Neural cell (in vitro differentiated cells): Measurements from ENCODE around the gene PAOX. TPM values are rescaled to one million over a fixed set of nuclear protein-coding genes. Genes with fewer than 3 reads are reported as not detected.

Experiments used
- H2AFZ ChIP-seq: fragments of 200-600, 300-800 bp; sonication (generic), shearing (Covaris generic); 2 replicates; pipeline ENCODE4 v1.6.0; 2014; ENCODE audit warnings: low read depth, mild to moderate bottlenecking, antibody characterized with exemption, low read length, moderate library complexity
- H3F3A ChIP-seq: fragments of 200-600 bp; shearing (Covaris generic); 2 replicates; pipeline ENCODE4 v1.6.1; 2016; ENCODE audit warnings: mild to moderate bottlenecking, moderate library complexity, mixed read lengths, antibody characterized with exemption, low read length; ENCODE audit not compliant: insufficient read depth, poor library complexity, severe bottlenecking
- H3K27ac ChIP-seq: fragments of 200-600, 300-800 bp; sonication (generic), shearing (Covaris generic); 2 replicates; pipeline ENCODE4 v1.5.1; 2014; ENCODE audit warnings: mild to moderate bottlenecking, low read length, moderate library complexity
- H3K27me3 ChIP-seq: fragments of 300-800, 200-600 bp; sonication (generic), shearing (Covaris generic); 2 replicates; pipeline ENCODE4 v1.6.0; 2014; ENCODE audit warnings: mild to moderate bottlenecking, low read depth, low read length, moderate library complexity; ENCODE audit not compliant: insufficient read depth
- H3K36me3 ChIP-seq: fragments of 300-800, 200-600 bp; sonication (generic), shearing (Covaris generic); 2 replicates; pipeline ENCODE4 v1.5.1; 2014; ENCODE audit warnings: mild to moderate bottlenecking, antibody characterized with exemption, low read length, moderate library complexity; ENCODE audit not compliant: insufficient read depth
- H3K4me2 ChIP-seq: fragments of 300-800, 200-600 bp; sonication (generic), shearing (Covaris generic); 2 replicates; pipeline ENCODE4 v1.6.0; 2014; ENCODE audit warnings: mild to moderate bottlenecking, low read length
- H3K4me3 ChIP-seq: fragments of 300-800, 200-600 bp; sonication (generic), shearing (Covaris generic); 2 replicates; pipeline ENCODE4 v1.5.1; 2014; ENCODE audit warnings: mild to moderate bottlenecking, low read length, moderate library complexity
- H3K79me2 ChIP-seq: fragments of 200-600 bp; shearing (Covaris generic); replicated peaks from 2 replicates; pipeline ENCODE4 v1.6.0; 2014; ENCODE audit warnings: mild to moderate bottlenecking, low read length, moderate library complexity; ENCODE audit not compliant: insufficient read depth
- H3K9ac ChIP-seq: fragments of 300-800, 200-600 bp; sonication (generic), shearing (Covaris generic); 2 replicates; pipeline ENCODE4 v1.6.1; 2016; ENCODE audit warnings: mild to moderate bottlenecking, low read length, mixed read lengths
- H3K9me2 ChIP-seq: fragments of 200-600 bp; shearing (Covaris generic); 2 replicates; pipeline ENCODE4 v1.6.1; 2016; ENCODE audit warnings: mild to moderate bottlenecking, low read length, mixed read lengths; ENCODE audit not compliant: insufficient read depth
- H3K9me3 ChIP-seq: fragments of 200-600, 300-800 bp; sonication (generic), shearing (Covaris generic); 2 replicates; pipeline ENCODE4 v1.6.1; 2016; ENCODE audit warnings: mild to moderate bottlenecking, mixed run types, low read length, moderate library complexity, mixed read lengths
- H4K20me1 ChIP-seq: fragments of 200-600 bp; shearing (Covaris generic); 2 replicates; pipeline ENCODE4 v1.6.1; 2016; ENCODE audit warnings: mild to moderate bottlenecking, mixed run types; ENCODE audit not compliant: insufficient read depth
- CTCF ChIP-seq: fragments of 450-650 bp; IDR thresholded peaks from 2 replicates; pipeline ENCODE4 v1.5.1; 2014; ENCODE audit warnings: antibody characterized with exemption, mild to moderate bottlenecking, moderate library complexity; ENCODE audit not compliant: poor library complexity, severe bottlenecking
- EP300 ChIP-seq: fragments of 450-650 bp; conservative IDR thresholded peaks from 2 replicates; pipeline ENCODE4 v1.6.1; 2014; ENCODE audit warnings: antibody characterized with exemption, mild to moderate bottlenecking, moderate library complexity; ENCODE audit not compliant: poor library complexity, severe bottlenecking
- EZH2 ChIP-seq: fragments of 200-600, 300-800 bp; shearing (Covaris generic), sonication (generic); IDR thresholded peaks from 2 replicates; pipeline ENCODE4 v1.6.1; 2014; ENCODE audit warnings: antibody characterized with exemption, low read length, borderline replicate concordance, mild to moderate bottlenecking; ENCODE audit not compliant: insufficient read depth, poor library complexity, severe bottlenecking
- MXI1 ChIP-seq: fragments of 450-650 bp; conservative IDR thresholded peaks from 2 replicates; pipeline ENCODE4 v1.6.1; 2014; ENCODE audit warnings: antibody characterized with exemption, mild to moderate bottlenecking; ENCODE audit not compliant: poor library complexity, severe bottlenecking
- POLR2AphosphoS5 ChIP-seq: IDR thresholded peaks from 2 replicates; pipeline ENCODE4 v1.6.1; 2012
- RAD21 ChIP-seq: fragments of 450-650 bp; conservative IDR thresholded peaks from 2 replicates; pipeline ENCODE4 v1.6.1; 2014; ENCODE audit warnings: antibody characterized with exemption, mild to moderate bottlenecking, moderate library complexity
- REST ChIP-seq: IDR thresholded peaks from 2 replicates; pipeline ENCODE4 v1.6.1; 2012; ENCODE audit warnings: borderline replicate concordance
- SMC3 ChIP-seq: fragments of 450-650 bp; conservative IDR thresholded peaks from 2 replicates; pipeline ENCODE4 v1.6.1; 2014; ENCODE audit warnings: antibody characterized with exemption, mild to moderate bottlenecking, moderate library complexity; ENCODE audit not compliant: poor library complexity
- TAF1 ChIP-seq: IDR thresholded peaks from 2 replicates; pipeline ENCODE4 v1.6.1; 2012; ENCODE audit warnings: low read depth
- polyA plus RNA-seq: library from polyadenylated mRNA; depleted of rRNA; stranded (reverse); fragments of >200 nt; gene quantifications from 2 replicates; pipeline ENCODE4 v1.2.3, GENCODE V29; 2014

The PAOX gene
- polyA plus RNA-seq, 1 donor from 2014 or later = 3.0 TPM

- Histone ChIP-seq H4K20me1 (no peaks in the 10 kb centered on the region), H3K36me3 (no peaks in the 10 kb centered on the region), H3K9me3 (no peaks in the 10 kb centered on the region), H3K9me2 (no peaks in the 10 kb centered on the region), H3K27ac (no peak overlapping the region), H3K9ac (no peak overlapping the region), H3F3A (no peaks in the 10 kb centered on the region), H3K4me3 (no peak overlapping the region), H3K27me3 (no peaks in the 10 kb centered on the region), H2AFZ (no peak overlapping the region), H3K4me2 (no peak overlapping the region), H3K79me2 (no peaks in the 10 kb centered on the region)
- TF ChIP-seq MXI1 (no peak), POLR2AphosphoS5 (no peak), CTCF (no peak), RAD21 (no peak), SMC3 (no peak), REST (no peak), EP300 (no peak), TAF1 (no peak), EZH2 (no peak)
These were observed 25.0 kb upstream of the PAOX start for GRCh38 chr10:133353988-133354605.

- Histone ChIP-seq H2AFZ (no peak overlapping the region), H3K36me3 (no peaks in the 10 kb centered on the region), H3K4me3 (no peak overlapping the region), H3K9me3 (no peaks in the 10 kb centered on the region), H4K20me1 (no peaks in the 10 kb centered on the region), H3K9ac (no peak overlapping the region), H3K4me2 (no peak overlapping the region), H3F3A (no peaks in the 10 kb centered on the region), H3K27me3 (no peaks in the 10 kb centered on the region), H3K9me2 (no peaks in the 10 kb centered on the region), H3K27ac (no peak overlapping the region), H3K79me2 (no peaks in the 10 kb centered on the region)
- TF ChIP-seq TAF1 (no peak), SMC3 (no peak), EP300 (no peak), MXI1 (no peak), POLR2AphosphoS5 (no peak), CTCF (no peak), EZH2 (no peak), REST (no peak)
These were observed 24.3 kb upstream of the PAOX start for GRCh38 chr10:133354672-133355240.
